SK-N-SH (cell line): ENCODE results near the gene EXOC1.

Experiments
- CHD2 ChIP-seq: fragments of 150-350 bp; IDR thresholded peaks from 2 replicates; pipeline ENCODE4 v1.6.1; 2018; ENCODE audit warnings: low read length; ENCODE audit not compliant: partially characterized antibody
- FOSL2 ChIP-seq: IDR thresholded peaks from 2 replicates; pipeline ENCODE4 v1.4.0; 2012; ENCODE audit warnings: low read depth, mild to moderate bottlenecking, moderate library complexity, borderline replicate concordance
- GABPA ChIP-seq: IDR thresholded peaks from 2 replicates; pipeline ENCODE4 v1.4.0; 2012; ENCODE audit warnings: low read depth, mild to moderate bottlenecking
- GATA2 ChIP-seq: sonication (generic); formaldehyde crosslinking; IDR thresholded peaks from 2 replicates; pipeline ENCODE4 v1.5.0; 2020; ENCODE audit warnings: mild to moderate bottlenecking, missing genetic modification reagents
- POLR2AphosphoS5 ChIP-seq: IDR thresholded peaks from 2 replicates; pipeline ENCODE4 v1.6.1; 2012; ENCODE audit warnings: low read depth, low read length
- RFX5 ChIP-seq: IDR thresholded peaks from 2 replicates; pipeline ENCODE4 v1.6.1; 2012; ENCODE audit warnings: mild to moderate bottlenecking, improper control_type of control experiment, low read length
- SIN3A ChIP-seq: IDR thresholded peaks from 2 replicates; pipeline ENCODE4 v1.6.1; 2012; ENCODE audit warnings: low read depth, mild to moderate bottlenecking, low read length, moderate library complexity, borderline replicate concordance
- TF ChIP-seq, protein P1 (sequence below): fragments of 200-600 bp; sonication (generic); IDR thresholded peaks from 2 replicates; pipeline ENCODE4 v1.6.1; 2017; ENCODE audit warnings: antibody characterized with exemption, mild to moderate bottlenecking, moderate library complexity
- TF ChIP-seq, protein P2 (sequence below): IDR thresholded peaks from 2 replicates; pipeline ENCODE4 v1.6.1; 2012; ENCODE audit warnings: mild to moderate bottlenecking, low read depth, low read length, moderate library complexity

DNA sequence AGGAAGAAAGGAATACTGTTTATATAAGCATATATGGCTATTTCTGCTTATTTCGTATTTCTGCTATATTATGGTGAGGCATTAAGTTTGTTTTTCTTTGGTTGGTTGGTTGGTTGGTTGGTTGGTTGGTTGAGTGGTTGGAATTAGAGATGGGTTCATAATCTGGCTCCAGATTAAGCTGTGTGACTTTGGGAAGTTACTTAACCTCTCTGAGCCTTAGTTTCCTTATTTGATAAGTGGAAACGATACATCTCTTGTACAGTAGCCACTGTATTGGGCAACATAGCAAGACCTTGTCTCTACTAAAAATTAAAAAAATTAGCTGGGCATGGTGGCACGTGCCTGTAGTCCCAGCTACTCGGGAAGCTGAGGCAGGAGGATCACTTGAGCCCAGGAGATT lies 49.2 kb downstream of the EXOC1 start:
- TF ChIP-seq, protein P1, sequence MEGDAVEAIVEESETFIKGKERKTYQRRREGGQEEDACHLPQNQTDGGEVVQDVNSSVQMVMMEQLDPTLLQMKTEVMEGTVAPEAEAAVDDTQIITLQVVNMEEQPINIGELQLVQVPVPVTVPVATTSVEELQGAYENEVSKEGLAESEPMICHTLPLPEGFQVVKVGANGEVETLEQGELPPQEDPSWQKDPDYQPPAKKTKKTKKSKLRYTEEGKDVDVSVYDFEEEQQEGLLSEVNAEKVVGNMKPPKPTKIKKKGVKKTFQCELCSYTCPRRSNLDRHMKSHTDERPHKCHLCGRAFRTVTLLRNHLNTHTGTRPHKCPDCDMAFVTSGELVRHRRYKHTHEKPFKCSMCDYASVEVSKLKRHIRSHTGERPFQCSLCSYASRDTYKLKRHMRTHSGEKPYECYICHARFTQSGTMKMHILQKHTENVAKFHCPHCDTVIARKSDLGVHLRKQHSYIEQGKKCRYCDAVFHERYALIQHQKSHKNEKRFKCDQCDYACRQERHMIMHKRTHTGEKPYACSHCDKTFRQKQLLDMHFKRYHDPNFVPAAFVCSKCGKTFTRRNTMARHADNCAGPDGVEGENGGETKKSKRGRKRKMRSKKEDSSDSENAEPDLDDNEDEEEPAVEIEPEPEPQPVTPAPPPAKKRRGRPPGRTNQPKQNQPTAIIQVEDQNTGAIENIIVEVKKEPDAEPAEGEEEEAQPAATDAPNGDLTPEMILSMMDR, result no peak
- TF ChIP-seq GATA2 (CRISPR knock-in tag), result no peak
- no peak for TF ChIP-seq SIN3A
- TF ChIP-seq FOSL2, result no peak
- TF ChIP-seq GABPA, result no peak
- TF ChIP-seq POLR2AphosphoS5, result no peak
- no peak for TF ChIP-seq RFX5
- TF ChIP-seq, protein P2, sequence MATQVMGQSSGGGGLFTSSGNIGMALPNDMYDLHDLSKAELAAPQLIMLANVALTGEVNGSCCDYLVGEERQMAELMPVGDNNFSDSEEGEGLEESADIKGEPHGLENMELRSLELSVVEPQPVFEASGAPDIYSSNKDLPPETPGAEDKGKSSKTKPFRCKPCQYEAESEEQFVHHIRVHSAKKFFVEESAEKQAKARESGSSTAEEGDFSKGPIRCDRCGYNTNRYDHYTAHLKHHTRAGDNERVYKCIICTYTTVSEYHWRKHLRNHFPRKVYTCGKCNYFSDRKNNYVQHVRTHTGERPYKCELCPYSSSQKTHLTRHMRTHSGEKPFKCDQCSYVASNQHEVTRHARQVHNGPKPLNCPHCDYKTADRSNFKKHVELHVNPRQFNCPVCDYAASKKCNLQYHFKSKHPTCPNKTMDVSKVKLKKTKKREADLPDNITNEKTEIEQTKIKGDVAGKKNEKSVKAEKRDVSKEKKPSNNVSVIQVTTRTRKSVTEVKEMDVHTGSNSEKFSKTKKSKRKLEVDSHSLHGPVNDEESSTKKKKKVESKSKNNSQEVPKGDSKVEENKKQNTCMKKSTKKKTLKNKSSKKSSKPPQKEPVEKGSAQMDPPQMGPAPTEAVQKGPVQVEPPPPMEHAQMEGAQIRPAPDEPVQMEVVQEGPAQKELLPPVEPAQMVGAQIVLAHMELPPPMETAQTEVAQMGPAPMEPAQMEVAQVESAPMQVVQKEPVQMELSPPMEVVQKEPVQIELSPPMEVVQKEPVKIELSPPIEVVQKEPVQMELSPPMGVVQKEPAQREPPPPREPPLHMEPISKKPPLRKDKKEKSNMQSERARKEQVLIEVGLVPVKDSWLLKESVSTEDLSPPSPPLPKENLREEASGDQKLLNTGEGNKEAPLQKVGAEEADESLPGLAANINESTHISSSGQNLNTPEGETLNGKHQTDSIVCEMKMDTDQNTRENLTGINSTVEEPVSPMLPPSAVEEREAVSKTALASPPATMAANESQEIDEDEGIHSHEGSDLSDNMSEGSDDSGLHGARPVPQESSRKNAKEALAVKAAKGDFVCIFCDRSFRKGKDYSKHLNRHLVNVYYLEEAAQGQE, result no peak
- no peak for TF ChIP-seq CHD2
